ENCODE data around the gene MYOZ3.

MYOZ3 gene

DNA sequence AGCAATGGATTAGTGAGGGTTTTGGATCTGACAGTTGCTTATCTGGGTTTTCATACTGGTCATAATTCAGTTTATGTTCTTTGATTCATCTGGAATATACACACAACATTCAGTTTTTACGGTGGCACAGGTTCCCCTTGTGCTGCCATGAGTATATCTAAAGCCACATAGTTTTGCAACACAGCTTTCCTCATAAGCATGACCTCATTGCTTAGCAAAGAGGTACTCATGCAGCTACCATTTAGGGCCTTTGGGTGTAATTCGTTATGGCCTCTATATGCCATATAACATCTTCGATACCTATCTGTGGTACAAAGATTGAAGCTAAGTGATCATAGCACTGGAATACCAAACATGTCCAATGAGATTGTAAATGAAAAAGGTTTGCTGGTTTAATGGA, 42.7 kb downstream of the MYOZ3 start:
- no peak for DNase-seq

DNA sequence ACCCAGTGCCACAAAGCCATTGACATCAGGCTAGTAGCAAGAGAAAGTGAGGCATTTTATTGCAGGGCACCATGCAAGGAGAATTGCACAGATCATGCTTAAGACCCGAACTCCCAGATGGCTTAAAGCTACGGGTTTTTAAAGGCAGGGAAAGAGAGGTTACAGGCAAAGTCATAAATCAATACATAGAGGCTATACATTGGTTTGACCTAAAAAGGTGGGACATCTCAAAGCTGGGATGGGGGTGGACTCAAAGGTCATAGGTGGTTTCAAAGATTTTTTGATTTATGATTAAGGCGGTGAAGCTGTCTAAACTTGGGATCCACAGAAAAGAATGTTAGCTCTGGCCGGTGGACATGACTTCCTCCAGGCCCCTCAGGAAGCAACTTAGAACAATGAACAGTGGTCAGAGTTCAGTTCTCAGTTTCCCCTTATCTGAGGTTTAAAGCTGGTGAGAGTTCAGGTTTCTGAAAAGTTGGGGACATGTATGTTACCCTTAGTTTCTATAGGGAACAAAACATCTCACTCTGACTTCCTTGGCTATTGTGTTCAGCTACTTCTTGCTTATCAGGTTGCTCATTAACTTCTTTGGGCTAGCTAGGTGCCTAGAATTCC, 45.8 kb downstream of the MYOZ3 start:
- DNase-seq = no peak

DNA sequence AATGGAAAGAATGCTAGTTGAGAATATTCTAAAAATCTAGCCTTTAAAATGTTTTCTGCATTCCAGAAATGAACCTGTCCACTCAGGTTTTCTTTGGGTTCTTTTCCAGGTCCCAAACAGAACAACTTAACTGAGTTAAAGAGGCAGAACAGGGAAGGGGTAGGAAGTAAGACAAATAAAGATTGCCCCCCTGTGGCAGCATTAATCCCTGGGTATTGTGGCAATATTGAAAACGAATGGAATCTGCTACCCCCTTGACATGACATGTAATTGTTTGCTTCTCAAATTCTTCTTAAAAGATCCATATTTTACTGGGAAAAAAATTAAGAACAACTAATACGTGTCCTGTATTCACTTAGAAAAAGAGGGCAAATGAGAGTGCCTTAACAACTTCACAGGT, 49.1 kb downstream of the MYOZ3 start:
- peak; percentile 18 for DNase-seq

DNA sequence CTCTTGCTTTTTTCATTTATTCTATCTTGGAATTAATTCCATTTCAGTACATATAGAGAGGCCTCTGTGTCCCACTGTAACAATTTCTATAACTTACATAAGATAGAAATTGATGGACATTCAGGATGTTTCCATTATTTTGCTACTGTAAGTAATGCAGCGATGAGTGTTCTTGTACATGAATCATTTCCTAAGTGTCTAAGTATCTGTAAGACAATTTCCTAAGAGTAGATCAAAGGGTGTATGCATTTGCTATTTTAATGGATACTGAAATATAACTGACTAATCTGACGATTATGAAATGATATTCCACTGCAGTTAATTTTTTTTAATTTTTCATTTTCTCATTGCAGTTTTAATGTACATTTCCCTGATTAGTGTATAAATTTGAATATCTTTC, 62.8 kb downstream of the MYOZ3 start:
- no peak for DNase-seq
